Body of pancreas (tissue), 4 donors: ENCODE data around the gene OR2A7. TPM values are rescaled to one million over a fixed set of nuclear protein-coding genes. Genes with fewer than 3 reads are reported as not detected.
"Not testable (repeated sequence)": the region's sequence is repeated elsewhere in the genome, so short reads cannot be mapped to it uniquely, and the experiment has no call there.

Experiments
- ATAC-seq: fragments of 150-250 bp; one replicate; pipeline ENCODE4 v1.9.1; 2016
- DNase-seq, 4 donors: peaks; one replicate each; pipeline ENCODE4 v3.0.0-alpha.2; 2019
- H3K27ac ChIP-seq, 4 donors: fragments of 200-600 bp; sonication (generic); 1 replicate in 3 of 4; 2 replicates in 1 of 4; pipeline versions ENCODE4 v1.5.1 to v1.6.1; 2016 to 2019; ENCODE audit warnings: mild to moderate bottlenecking in 1 of 4, mixed read lengths in 1 of 4, moderate library complexity in 1 of 4
- H3K27me3 ChIP-seq, 2 donors: fragments of 200-600 bp; sonication (generic); one replicate each; pipeline ENCODE4 v1.6.0; 2016; ENCODE audit warnings: mild to moderate bottlenecking in 1 of 2
- H3K36me3 ChIP-seq, 2 donors: fragments of 200-600 bp; sonication (generic); replicated peaks in 1 of 2; 2 replicates each; pipeline ENCODE4 v1.5.1; 2016; ENCODE audit warnings: low read depth in 2 of 2; ENCODE audit not compliant: insufficient read depth in 1 of 2
- H3K4me1 ChIP-seq: fragments of 200-600 bp; sonication (generic); one replicate; pipeline ENCODE4 v1.6.0; 2016
- H3K4me3 ChIP-seq, 2 donors: fragments of 200-600 bp; sonication (generic); 1 replicate in 1 of 2; 2 replicates in 1 of 2; pipeline ENCODE4 v1.5.1; 2016 to 2019
- H3K9me3 ChIP-seq, 3 donors: fragments of 200-600 bp; sonication (generic); 1 replicate in 2 of 3; 2 replicates in 1 of 3; pipeline ENCODE4 v1.5.1; 2016
- WGBS, 2 donors: methylation state at CpG; one replicate each; pipeline ENCODE4 v1.1.5; 2017; 5-methylcytosine and 5-hydroxymethylcytosine counted together
- intact Hi-C: fragments of 100-400 bp; cut with DNase I; formaldehyde crosslinking; loops from one replicate; pipeline ENCODE4 v1.15.1; 2023
- total RNA-seq, 2 donors: library from RNA; depleted of rRNA; stranded (reverse); fragments of >200 nt; gene quantifications; one replicate each; pipeline ENCODE4 v1.1.0, GENCODE V29; 2016

Gene OR2A7, protein sequence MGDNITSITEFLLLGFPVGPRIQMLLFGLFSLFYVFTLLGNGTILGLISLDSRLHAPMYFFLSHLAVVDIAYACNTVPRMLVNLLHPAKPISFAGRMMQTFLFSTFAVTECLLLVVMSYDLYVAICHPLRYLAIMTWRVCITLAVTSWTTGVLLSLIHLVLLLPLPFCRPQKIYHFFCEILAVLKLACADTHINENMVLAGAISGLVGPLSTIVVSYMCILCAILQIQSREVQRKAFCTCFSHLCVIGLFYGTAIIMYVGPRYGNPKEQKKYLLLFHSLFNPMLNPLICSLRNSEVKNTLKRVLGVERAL
- total RNA-seq = 10 to 100 TPM in 1 of 2 donors, 1 to 10 TPM in 1; 4.9 to 14.5 TPM

DNA sequence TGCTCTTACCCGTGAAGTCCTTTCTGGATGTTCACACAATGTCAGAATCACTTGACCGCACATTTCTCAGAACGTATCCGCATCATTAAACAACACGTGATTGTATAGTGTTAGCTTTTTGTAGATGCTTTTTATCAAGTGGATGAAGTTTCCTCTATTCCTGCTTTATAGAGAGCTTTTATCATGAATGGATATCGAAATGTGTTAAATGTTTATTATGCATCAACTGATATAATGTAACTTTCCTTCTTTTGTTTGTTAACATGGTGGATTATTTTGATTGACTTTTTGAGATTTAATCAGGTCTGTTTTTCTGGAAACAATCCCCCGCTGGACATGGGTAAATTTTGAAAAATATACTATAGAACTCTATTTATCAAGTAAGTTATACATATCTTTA lies at the start of gene OR2A7:
Gene OR2A7 (minus strand): TSS at position 101 of the 400 bp plus-strand sequence. CDS start 5,164 bp downstream, outside the sequence.
- not testable (repeated sequence) for H3K27ac ChIP-seq, ATAC-seq

DNA sequence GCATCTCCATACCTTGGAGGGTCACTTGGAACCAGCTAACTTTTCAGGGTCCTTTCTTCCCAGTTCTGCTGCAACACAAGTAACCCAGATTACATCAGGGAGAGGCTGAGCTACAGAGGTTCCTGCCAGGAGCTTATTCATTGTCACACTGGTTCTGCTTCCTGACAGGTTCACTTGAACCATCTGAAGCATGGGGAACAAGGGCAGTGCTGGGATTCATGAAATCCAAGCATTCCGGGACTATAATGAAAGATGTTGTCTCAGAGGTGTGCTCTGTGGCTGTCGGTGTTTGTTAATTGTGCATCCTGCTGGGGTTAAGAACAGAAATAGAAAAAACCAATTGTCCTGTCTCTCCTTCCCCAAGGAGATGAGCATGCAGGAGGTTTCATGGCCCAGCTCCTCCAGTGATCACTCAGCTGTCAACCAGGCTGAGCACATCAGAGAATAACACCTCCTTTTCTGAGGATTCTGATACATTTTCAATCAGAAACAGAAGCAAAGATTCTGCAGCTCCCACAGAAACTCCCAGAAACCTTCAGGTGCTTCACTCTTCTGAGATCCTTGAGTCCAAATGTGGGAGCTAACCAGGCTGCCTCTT lies 47.4 kb upstream of the OR2A7 start, which contains the start of gene OR2A1:
Gene OR2A1 (plus strand): TSS at position 548 of the 598 bp plus-strand sequence. CDS start 5,706 bp downstream, outside the sequence.
- DNase-seq, H3K4me1 ChIP-seq, H3K27ac ChIP-seq, intact Hi-C loops, H3K9me3 ChIP-seq, H3K36me3 ChIP-seq, H3K4me3 ChIP-seq, H3K27me3 ChIP-seq, ATAC-seq: not testable (repeated sequence)
- WGBS, 2 donors = 100% methylated on average over 2 of the region's 2 CpGs

More for the DNA sequence above, at the start of gene OR2A7:
- 89 to 92% methylated on average over 3 to 6 of the region's 7 CpGs for WGBS, 2 donors
- H3K4me3 ChIP-seq, DNase-seq, H3K4me1 ChIP-seq, H3K9me3 ChIP-seq, intact Hi-C loops, H3K27me3 ChIP-seq, H3K36me3 ChIP-seq: not testable (repeated sequence)

DNA sequence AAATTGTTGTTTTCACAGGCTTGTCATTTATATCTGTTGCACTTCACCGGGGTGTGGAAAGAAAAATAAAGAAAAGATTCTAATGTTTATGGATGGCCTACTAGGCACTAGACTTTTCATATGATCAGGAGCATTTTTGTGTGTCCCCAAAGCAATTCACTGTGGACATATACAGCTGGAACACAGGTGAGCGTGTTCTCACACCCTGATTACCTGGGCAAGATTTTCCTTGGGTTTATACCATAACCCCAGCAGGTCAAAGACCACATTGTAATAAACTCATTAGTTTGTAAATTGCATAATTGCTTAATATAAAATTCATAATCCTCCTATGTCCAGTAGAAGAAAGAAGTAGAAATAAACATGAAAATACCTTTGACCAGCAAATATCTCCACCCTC lies 46.6 kb upstream of the OR2A7 start:
- H3K36me3 ChIP-seq, intact Hi-C loops, DNase-seq, H3K27me3 ChIP-seq, H3K9me3 ChIP-seq, ATAC-seq, H3K4me3 ChIP-seq, H3K4me1 ChIP-seq, H3K27ac ChIP-seq: not testable (repeated sequence)
- 31 to 45% methylated on average over 1 of the region's 2 CpGs for WGBS, 2 donors

DNA sequence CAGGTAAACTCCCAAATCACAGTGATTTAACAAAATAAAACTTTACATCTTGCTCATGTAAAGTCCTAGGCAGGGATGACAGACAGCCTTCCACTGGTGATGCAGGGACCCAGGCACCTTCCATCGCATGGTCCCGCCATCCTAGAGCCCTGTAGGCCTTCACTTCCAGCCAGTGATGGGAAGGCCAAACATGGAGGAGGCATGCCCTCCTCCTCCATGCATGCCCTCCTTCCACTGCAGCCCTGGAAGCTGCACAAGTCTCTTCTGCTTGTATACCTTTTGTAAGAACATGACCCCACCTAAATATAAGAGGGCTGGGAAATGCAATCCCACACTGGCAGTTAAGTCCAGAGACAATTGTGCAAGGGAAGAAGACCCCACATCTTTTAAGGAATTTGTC lies 45.1 kb upstream of the OR2A7 start:
- H3K27ac ChIP-seq, H3K4me1 ChIP-seq, H3K4me3 ChIP-seq, intact Hi-C loops, H3K9me3 ChIP-seq, DNase-seq, ATAC-seq, H3K36me3 ChIP-seq, H3K27me3 ChIP-seq: not testable (repeated sequence)
- no CpG with 5 or more reads among the region's 2 CpGs for WGBS, 2 donors

DNA sequence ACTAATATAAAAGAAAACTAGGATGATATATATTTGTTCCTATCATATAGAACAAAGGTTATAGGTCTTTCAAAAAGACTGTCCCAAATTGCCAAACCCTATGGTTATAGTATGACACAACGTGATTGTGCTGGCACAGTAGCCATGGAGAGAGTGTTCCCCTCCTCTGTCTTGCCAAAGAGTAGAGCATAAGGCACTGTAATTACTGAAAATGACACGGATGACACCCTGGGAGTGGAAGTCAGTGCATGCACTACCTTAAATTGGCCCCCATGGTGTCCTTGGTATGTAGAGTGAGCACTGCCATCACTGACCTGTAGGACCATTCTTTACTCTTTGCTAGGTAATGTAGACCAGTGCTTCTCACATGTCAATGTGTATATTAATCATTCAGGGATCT lies 40.6 kb upstream of the OR2A7 start:
- WGBS, 2 donors = no CpG with 5 or more reads among the region's 2 CpGs
- H3K27me3 ChIP-seq, H3K27ac ChIP-seq, H3K4me3 ChIP-seq, intact Hi-C loops, H3K9me3 ChIP-seq, H3K36me3 ChIP-seq, H3K4me1 ChIP-seq, DNase-seq, ATAC-seq: not testable (repeated sequence)

DNA sequence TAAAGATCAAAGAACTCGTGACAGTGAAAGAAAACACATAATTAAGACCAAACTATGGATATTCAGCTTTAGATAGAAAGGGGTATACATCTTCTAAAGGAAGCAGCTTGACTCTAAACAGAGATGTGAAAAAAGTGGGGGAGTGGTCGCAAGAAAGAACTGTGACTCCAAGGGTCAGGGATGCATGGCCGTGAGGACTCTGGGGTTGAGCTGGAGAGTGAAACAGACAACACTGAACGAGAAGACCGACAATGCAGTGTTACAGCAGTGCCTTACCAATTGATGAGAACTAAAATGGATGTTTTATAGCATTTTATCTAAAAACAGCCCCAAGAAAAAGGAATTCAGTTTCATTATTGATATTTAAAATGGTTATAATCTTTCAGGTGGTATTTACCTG lies 39.0 kb upstream of the OR2A7 start:
- H3K4me1 ChIP-seq, H3K9me3 ChIP-seq, H3K27ac ChIP-seq, H3K36me3 ChIP-seq, H3K4me3 ChIP-seq, H3K27me3 ChIP-seq, intact Hi-C loops, DNase-seq, ATAC-seq: not testable (repeated sequence)
- no CpG with 5 or more reads among the region's 5 CpGs for WGBS, 2 donors

DNA sequence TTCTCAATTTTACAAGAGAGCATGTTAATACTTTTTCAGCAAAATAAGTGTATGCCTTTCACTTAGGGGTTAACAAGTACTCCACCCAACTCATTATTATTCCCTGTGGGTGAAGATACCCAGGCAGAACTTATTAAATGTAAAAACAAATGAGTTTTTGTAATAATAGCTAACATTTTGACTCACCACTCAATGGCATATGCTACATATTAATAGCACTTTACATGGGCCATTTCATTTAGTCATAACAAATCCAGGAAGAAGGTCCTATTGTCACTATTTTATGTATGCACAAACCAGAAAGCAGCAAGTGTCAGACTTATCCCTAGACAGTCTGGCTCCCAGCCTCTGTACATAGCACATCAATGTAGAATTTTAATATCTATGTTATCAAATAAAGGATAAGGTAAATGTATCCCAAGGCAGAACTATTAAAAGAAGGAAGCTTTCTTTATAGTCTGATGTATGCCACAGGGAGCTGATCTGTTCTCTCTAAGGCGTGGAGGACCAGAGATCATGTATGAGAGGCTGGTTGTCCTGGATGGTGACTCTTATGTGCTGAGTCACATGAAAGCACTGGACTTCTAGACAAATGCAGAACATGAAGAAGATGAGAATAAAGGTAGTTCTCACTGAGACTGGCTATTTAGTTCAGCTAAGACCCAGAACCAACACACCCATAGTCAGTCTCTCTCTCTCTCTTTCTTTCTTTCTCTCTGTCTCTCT lies 38.1 kb upstream of the OR2A7 start:
- ATAC-seq, DNase-seq, intact Hi-C loops: not testable (repeated sequence)

DNA sequence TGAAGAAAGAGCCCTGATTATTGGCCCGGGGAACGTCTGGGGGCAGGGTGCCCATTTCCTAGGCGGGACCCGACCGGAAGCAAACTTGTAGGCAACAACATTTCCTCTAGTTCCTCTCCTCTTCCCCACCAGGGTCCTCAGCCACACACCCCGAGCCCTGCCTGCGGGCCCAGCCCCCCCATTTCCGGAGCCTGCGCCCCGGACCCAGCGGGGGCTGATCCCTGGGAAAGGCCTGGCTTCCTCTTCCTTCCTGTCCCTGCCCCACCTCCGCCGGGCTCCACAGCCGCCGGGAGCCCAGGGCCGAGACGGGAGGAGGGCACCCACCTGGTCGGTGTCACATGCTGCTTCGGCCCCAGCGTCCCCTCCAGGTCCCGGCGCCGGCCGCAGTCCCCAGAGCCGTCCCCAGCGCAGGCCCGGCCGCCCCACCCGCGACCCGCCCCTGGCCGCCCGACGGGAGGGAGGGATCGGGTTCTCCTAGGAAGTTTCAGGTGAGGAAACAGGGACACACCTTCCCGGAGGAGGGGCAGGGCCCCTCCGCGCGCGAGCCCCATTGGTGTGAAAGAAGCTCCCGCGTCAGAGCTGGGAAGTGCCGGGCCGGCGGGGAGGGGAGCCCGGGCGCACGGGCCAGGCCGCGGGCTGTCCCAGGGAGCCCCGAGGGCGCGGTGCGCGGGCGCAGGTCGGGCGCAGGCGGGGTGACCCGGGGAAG lies 29.4 kb upstream of the OR2A7 start:
- H3K27me3 ChIP-seq, intact Hi-C loops, H3K27ac ChIP-seq, H3K36me3 ChIP-seq, H3K4me3 ChIP-seq, H3K4me1 ChIP-seq, H3K9me3 ChIP-seq: not testable (repeated sequence)
- WGBS, 2 donors = no CpG with 5 or more reads among the region's 60 CpGs
- DNase-seq (peak in 3 of 4 donors; percentile 36 to 53 (median 45)), ATAC-seq (peak; percentile 98)

More for the DNA sequence above, 38.1 kb upstream of the OR2A7 start:
- no CpG with 5 or more reads among the region's 1 CpG for WGBS, 2 donors
- not testable (repeated sequence) for H3K27me3 ChIP-seq, H3K4me3 ChIP-seq, H3K4me1 ChIP-seq, H3K36me3 ChIP-seq, H3K9me3 ChIP-seq, H3K27ac ChIP-seq

DNA sequence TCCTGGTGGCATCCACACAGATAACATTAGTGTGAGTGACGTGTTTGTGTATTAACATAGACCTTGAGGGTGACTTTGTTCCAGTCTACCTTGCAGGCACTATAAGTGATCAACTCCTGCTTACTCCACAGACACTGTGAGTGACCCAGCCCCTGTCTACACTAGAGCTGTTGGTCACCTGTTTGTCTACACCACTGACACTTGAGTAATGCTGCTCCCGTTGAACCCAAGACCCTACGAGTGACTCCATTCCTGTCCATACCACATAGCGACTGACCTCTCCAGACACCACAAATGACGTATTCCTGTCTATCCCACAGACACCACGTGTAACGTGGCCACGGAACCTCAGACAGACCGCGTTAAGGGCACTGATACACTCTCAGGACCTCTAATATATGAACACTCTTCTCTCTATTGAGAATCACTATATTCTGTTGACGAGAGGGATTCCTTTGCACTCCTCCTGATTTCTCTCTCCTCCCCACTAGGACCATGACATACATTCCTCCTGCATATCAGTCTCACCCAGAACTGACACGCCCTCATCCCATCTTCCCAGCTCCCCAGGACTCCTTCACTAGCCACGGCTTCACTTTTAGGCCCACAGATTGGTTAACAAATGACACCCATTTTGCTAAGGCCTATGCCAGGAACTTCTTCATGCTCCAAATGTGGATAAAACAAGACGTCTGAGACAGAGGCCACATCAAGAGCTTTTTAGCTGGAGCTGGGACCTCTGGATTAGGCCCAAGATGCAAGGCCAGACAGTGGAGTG lies 28.0 kb upstream of the OR2A7 start:
- H3K4me1 ChIP-seq, intact Hi-C loops, H3K9me3 ChIP-seq, H3K27me3 ChIP-seq, H3K4me3 ChIP-seq, H3K36me3 ChIP-seq, ATAC-seq, H3K27ac ChIP-seq, DNase-seq: not testable (repeated sequence)
- 63 to 80% methylated on average over 3 to 4 of the region's 14 CpGs for WGBS, 2 donors

DNA sequence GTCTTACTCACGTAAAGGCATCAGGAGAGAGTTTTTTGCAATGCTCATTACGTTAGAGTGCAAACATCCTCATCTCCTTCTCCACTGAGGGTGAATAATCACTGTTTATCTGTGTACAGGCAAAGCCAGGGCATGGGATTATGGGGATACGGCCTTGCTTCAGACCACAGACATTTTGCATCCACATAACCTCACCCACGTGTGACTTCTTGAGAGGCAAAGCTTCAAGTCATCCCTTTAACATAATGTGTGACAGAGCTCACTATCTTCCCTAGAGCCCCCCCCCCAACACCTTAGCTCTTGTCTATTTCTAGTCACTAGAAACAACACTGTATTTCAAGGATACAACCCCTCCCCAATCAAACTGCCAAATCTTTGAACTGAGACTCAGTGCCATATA lies 27.0 kb upstream of the OR2A7 start:
- H3K4me3 ChIP-seq, H3K27me3 ChIP-seq, DNase-seq, H3K36me3 ChIP-seq, H3K4me1 ChIP-seq, ATAC-seq, intact Hi-C loops, H3K27ac ChIP-seq, H3K9me3 ChIP-seq: not testable (repeated sequence)
- WGBS, 2 donors = 20 to 26% methylated on average over 1 to 3 of the region's 4 CpGs
